GM21423 (cell line): ENCODE results near the gene CRIP3.
"Not testable (repeated sequence)": the region's sequence is repeated elsewhere in the genome, so short reads cannot be mapped to it uniquely, and the experiment has no call there.

ENCODE experiments used
- ATAC-seq: cut with Tn5 transposase; IDR thresholded peaks from one replicate; pipeline ENCODE4 v1.9.1; 2021; ENCODE audit warnings: mild to moderate bottlenecking, moderate library complexity; ENCODE audit not compliant: unreplicated experiment

Gene CRIP3

GRCh38 chr6:43307451-43308100 lies 1.1 kb downstream of the CRIP3 start:
- no peak for ATAC-seq

- no peak for ATAC-seq
These were observed 2.5 kb downstream of the CRIP3 start for GRCh38 chr6:43306086-43306485.

- no peak for ATAC-seq
These were observed 3.7 kb downstream of the CRIP3 start for GRCh38 chr6:43304882-43305281.

GRCh38 chr6:43304361-43304760 lies 4.3 kb downstream of the CRIP3 start:
- ATAC-seq, result no peak

- no peak for ATAC-seq
These were observed 4.8 kb downstream of the CRIP3 start for GRCh38 chr6:43303751-43304331.

- not testable (repeated sequence) for ATAC-seq
These were observed 5.6 kb downstream of the CRIP3 start for GRCh38 chr6:43303006-43303405.

- ATAC-seq, result no peak
These were observed 6.5 kb downstream of the CRIP3 start for GRCh38 chr6:43302126-43302525.

GRCh38 chr6:43301081-43301870 lies 7.3 kb downstream of the CRIP3 start:
- no peak for ATAC-seq

GRCh38 chr6:43299338-43300293 lies 9.0 kb downstream of the CRIP3 start:
- no peak for ATAC-seq

- ATAC-seq, result no peak
These were observed 9.9 kb downstream of the CRIP3 start for GRCh38 chr6:43298565-43299337.

- no peak for ATAC-seq
These were observed 10.7 kb downstream of the CRIP3 start, which contains the start of gene SLC22A7 for GRCh38 chr6:43297644-43298564. Gene SLC22A7 (plus strand): TSS chr6:43298260. CDS start chr6:43298359, 99 bp downstream.

GRCh38 chr6:43296780-43297497 lies 11.7 kb downstream of the CRIP3 start:
- no peak for ATAC-seq

GRCh38 chr6:43295456-43295855 lies 13.2 kb downstream of the CRIP3 start:
- ATAC-seq, result no peak

GRCh38 chr6:43294536-43294935 lies 14.1 kb downstream of the CRIP3 start:
- no peak for ATAC-seq

GRCh38 chr6:43293698-43294097 lies 14.9 kb downstream of the CRIP3 start:
- no peak for ATAC-seq

- no peak for ATAC-seq
These were observed 15.8 kb downstream of the CRIP3 start for GRCh38 chr6:43292763-43293318.

- no peak for ATAC-seq
These were observed 16.3 kb downstream of the CRIP3 start for GRCh38 chr6:43292341-43292740.

- no peak for ATAC-seq
These were observed 16.9 kb downstream of the CRIP3 start for GRCh38 chr6:43291708-43292107.
